GM21528 (cell line): Measurements from ENCODE around the gene VAV1.
"Not testable (repeated sequence)": the region's sequence is repeated elsewhere in the genome, so short reads cannot be mapped to it uniquely, and the experiment has no call there.

Source experiments
- ATAC-seq: cut with Tn5 transposase; IDR thresholded peaks from one replicate; pipeline ENCODE4 v1.9.1; 2021; ENCODE audit warnings: mild to moderate bottlenecking, moderate library complexity; ENCODE audit not compliant: unreplicated experiment, low FRiP score

VAV1 gene

DNA sequence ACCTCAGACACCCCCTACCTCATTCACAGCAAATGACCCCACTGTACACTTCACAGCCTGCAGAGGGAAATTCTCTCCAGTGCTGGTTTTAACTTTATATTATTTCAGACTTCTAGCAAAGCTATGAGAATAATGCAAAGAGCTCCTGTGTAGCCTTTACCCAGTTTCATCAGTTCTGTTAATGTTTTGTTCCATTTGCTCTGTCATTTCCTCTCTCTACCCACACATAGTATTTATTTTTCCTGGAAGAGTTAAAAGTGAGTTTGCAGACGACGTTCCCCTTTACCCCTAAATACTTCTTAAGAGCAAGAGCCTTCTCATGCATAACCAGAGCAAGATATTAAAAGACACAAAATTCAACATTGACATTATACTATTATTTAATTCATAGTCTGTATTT lies 65.0 kb downstream of the VAV1 start:
- no peak for ATAC-seq

DNA sequence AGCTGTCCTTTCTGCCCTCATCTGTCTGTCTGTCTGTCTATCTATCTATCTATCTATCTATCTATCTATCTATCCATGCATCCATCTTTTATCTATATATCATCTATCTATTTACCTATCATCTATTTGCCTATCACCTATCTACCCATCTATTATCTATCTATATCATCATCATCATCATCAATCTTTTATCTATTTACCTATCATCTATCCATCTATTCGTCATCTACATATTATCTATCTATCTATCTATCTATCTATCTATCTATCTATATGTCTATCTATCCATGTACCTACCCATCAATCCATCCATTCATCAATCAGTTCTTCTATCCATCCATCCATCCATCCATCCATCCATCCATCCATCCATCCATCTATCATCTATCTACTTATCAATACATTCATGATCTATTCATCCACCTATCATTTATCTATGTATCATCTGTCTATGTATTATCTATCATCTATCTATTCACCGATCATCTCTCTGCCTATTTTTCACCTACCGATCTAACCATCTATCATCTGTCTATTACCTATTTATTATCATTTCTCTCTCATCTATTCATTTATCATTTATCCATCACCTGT lies 65.7 kb downstream of the VAV1 start:
- ATAC-seq: no peak

DNA sequence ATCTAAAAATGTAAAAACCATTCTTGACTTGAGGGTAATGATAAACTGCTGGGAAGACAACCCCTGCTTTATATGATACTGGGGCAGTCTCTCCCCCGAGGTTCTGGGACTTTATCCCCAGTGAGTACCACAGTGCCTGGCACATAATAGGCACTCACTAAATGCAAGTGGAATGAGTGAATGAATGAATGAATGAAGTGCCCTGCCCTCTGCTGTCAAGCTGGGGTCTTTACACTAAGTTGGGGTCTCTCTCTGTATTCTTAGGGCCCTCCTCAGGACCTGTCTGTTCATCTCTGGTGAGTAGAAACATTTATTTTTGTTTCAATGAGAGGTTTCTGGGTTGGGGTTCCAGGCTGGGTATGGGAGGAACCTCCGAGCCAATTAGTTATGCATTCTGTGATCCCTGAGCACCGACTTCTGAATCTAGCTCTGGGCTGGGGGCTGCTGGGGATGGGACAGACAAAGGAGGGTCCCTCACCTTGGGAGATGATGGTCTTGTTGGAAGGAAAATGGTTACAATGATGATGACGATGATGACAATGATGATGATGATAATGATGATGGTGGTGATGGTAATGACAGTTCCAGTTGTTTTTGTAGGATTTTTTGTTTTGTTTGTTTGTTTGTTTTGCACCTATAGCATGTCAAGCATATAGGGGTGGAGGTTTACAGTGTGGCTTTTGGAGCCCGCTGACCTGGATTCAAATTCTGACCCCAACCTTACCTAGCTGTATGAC lies 70.5 kb downstream of the VAV1 start:
- no peak for ATAC-seq

DNA sequence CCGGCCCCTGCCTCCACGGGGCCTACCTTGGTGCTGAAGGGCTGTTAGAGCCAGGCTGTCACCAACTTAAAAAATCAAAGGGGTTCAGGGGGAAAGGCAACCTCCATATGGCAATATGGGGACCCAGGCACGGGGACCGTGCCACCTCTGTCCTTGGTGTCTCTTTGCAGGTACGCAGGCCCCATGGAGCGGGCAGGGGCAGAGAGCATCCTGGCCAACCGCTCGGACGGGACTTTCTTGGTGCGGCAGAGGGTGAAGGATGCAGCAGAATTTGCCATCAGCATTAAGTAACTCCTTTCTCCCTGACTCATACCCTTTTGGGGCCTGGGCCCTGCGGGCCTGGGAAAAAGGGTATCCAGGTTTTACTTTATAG lies 75.3 kb downstream of the VAV1 start:
- no peak for ATAC-seq

DNA sequence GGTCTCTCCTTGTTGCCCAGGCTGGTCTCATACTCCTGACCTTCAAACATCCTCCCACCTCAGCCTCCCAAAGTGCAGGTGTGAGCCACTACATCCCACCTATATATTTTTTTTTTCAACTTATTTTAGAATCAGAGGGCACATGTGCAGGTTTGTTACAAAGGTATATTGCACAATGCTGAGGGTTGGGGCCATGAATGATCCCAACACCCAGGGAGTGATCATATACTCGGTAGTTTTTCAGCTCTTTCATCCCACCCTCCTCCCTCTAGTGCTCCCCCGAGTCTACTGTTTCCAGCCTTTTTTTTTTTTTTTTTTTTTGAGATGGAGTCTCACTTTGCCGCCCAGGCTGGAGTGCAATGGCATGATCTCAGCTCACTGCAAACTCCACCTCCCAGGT lies 76.5 kb downstream of the VAV1 start:
- no peak for ATAC-seq

DNA sequence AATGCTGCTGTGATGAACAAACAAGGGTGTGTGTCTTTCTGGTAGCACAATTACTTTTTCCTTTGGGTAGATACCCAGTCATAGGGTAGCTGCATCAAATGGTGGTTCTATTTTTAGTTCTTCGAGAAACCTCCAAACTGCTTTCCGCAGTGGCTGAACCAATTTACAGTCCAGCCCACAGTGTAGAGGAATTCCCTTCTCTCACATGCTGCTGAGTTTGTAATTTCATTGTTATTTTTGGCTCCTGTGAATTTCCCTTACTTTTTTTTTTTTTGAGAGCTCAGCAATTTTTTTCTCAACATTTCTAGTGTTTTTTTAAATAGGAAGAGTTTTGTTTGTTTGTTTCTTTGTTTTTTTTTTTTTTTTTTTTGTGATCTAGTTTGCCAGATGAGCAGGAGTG lies 77.4 kb downstream of the VAV1 start:
- no peak for ATAC-seq

DNA sequence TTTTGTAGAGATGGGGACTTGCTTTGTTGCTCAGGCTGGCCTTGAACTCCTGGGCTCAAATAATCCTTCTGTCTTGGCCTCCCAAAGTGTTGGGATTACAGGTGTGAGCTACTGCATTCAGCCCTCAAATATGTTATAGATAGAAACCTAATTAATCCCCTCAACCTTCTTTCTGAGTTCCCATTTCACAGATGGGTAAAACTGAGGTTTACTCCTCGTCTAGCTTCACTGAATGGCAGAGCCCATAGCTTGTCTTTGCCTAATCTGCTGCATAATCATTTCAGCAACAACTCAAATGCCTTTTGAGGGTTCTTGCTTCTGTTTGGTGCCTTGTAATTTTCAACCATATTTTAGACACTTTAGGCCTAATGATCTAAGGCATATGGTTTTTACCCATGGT lies 78.9 kb downstream of the VAV1 start:
- no peak for ATAC-seq

DNA sequence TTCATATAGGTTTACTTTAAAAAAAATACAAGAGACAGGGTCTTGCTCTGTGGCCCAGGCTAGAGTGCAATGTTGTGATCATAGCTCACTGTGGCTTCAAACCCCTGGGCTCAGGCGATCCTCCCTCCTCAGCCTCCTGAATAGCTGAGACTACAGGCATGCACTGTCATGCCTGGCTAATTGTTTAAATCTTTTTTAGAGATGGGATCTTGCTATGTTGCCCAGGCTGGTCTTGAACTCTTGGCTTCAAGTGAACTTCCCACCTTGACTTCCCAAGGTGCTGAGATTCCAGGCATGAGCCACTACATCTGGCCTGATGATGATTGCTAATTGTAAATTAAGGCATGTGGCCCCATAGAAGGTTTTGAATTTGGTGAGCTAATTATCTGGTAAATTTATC lies 79.5 kb downstream of the VAV1 start:
- no peak for ATAC-seq

DNA sequence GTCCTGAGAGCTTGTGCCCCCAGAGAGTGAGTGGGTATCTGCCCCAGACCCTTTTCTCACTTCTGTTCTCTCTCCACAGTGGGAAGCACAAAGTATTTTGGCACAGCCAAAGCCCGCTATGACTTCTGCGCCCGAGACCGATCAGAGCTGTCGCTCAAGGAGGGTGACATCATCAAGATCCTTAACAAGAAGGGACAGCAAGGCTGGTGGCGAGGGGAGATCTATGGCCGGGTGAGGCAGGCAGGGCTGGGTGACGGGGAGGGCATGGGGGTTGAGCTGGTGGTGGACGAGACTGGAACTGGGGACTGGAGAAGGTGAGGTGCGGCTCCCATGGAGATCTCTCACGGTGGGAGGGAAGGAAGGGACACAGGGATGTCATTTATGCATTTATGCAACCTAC lies 81.4 kb downstream of the VAV1 start:
- ATAC-seq: no peak

DNA sequence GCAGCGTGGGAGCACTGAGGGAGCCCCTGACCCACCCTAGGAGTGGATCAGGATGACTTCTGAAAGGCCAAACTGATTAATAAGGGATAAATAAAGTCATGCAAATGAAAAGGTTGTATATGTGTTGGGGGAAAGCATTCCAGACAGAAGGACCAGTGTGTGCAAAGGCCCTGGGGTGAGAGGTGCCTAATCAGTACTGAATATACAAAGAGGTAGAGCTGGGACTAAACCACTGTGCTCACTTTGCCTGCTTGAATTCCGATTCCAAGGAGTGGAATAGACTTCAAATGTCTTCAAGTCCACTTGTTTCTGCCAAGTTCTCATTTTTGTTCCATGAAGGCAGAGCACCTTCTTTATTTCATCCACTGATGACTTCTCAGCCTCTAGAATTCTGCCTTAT lies 82.2 kb downstream of the VAV1 start:
- ATAC-seq: no peak

DNA sequence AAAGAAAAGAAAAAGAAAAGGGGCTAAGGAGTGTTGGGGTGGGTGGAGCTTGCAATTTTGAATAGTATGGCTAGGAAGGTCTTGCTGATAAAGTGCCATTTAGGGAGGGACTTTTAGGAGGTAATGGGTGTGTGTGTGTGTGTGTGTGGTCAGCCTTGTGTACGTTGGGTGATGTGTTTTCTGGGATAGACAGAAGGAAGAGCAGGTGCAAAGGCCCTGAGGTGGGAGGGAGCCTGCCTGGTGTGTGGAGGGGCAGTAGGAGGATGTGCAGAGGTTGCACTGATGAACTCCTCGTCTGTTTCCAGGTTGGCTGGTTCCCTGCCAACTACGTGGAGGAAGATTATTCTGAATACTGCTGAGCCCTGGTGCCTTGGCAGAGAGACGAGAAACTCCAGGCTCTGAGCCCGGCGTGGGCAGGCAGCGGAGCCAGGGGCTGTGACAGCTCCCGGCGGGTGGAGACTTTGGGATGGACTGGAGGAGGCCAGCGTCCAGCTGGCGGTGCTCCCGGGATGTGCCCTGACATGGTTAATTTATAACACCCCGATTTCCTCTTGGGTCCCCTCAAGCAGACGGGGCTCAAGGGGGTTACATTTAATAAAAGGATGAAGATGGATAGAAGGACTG lies 84.4 kb downstream of the VAV1 start:
- no peak for ATAC-seq

DNA sequence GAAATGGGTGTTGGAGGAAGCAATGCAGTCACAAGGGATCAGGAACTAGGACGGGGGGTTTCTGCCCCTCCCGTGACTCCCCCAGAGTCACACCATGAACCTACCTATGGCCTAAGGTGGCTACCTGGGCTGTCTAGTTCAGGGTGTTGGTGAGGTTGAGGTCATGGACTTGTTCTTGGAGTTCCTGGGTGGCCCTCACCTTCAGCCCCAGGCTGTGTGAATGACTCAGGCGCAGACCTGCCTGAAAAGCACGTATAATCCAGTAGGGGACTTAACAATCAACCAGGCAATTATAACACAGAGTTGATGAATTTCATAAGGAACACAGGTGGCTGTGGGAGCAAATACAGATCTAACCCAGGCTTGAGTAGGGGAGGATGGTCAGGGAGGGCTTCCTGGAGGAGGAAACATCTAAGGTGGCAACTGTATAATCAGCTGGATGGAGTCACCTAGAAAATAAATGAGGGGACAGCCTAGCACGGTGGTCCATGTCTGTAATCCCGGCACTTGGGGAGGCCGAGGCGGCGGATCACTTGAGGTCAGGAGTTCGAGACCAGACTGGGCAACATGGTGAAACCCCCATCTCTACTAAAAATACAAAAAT lies 89.3 kb downstream of the VAV1 start:
- ATAC-seq: no peak

DNA sequence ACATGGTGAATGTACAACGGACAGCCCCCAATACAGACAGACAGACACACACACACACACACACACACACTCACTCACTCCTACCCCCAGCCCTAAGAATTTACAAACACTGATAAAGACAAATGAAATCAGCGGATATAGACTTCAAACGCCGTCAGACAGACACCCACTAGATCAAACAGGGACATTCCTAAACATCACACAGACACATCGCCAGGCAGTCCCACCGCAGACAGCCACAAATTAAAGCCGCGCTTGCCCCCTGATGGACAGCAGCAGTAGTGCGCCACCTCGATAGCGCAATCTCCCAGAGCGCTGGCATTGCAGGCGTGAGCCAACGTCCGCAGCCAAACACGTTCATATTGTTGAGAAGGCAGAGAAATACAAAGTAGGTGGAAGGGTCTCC lies 90.2 kb downstream of the VAV1 start:
- ATAC-seq: peak; percentile 61

DNA sequence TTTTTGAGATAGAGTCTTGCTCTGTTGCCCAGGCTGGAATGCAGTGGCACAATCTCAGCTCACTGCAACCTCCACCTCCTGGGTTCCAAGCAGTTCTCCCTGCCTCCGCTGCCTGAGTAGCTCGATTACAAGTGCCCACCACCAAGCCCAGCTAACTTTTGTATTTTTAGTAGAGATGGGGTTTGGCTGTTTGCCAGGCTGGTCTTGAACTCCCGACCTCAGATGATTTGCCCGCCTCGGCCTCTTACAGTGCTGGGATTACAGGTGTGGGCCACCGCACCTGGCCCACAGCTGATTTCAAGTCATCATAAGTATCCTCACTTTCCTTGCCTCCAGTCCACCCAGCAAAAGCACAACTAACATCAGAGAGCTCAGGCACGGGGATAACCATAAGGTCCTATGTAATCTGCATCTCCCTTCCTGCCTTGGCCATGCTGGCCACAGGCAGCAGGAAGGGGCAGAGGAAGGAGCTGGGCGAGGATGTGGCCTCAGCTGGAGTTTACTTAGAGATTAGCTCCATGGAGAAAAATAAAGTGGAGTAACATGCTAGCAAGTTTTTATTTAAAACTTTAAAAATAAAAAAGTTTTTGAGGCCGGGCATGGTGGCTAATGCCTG lies 91.9 kb downstream of the VAV1 start:
- ATAC-seq: no peak

DNA sequence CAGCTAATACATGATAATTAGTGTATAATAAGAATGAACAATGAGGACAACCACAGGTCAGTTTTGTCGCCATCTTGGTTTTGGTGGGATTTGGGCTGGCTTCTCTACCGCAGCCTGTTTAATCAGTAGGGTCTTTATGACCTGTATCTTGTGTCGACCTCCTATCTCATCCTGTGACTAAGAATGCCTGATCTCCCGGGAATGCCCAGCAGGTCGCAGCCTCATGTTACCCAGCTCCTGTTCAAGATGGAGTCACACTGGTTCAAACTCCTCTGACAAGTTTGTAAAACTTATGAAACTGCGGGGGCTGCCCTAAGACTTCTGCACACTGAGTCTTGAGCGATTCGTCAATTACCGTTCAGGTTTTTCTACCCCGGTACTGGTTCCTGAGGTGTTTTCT lies 93.3 kb downstream of the VAV1 start:
- no peak for ATAC-seq

DNA sequence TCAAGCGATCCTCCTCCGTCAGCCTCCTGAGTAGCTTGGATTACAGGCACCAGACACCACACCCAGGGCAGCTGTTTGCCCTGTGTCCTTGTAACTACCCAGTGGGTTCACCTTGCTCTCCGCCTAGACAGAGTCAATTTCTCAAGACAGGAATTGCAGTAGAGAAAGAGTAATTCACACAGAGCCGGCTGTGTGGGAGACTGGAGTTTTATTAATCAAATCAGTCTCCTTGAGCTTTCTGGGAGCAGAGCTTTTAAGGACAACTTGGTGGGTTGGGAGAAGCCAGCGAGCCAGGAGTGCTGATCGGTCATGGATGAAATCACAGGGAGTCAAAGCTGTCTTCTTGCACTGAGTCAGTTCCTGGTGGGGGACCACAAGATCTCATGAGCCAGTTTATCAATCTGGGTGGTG lies 94.2 kb downstream of the VAV1 start:
- ATAC-seq: no peak

DNA sequence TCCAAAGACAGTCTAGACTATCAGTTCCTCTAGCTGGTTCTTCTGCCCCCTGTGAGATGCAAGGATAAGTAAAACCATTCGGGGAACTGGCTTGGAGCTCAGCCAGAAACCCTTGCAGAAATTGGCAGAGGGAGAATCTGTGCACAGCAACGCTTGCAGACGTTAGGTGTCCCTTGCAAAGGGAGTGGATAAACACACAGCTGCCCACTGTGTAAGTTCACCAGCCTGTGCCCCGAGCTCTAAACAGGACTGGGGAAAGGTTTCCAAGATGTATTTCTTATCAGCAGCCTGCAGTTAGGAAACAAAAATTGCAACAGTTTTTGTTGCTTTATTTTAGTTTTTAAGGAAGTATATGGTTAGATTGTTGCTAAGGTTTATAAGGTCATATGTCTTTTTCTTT lies 95.8 kb downstream of the VAV1 start:
- no peak for ATAC-seq

DNA sequence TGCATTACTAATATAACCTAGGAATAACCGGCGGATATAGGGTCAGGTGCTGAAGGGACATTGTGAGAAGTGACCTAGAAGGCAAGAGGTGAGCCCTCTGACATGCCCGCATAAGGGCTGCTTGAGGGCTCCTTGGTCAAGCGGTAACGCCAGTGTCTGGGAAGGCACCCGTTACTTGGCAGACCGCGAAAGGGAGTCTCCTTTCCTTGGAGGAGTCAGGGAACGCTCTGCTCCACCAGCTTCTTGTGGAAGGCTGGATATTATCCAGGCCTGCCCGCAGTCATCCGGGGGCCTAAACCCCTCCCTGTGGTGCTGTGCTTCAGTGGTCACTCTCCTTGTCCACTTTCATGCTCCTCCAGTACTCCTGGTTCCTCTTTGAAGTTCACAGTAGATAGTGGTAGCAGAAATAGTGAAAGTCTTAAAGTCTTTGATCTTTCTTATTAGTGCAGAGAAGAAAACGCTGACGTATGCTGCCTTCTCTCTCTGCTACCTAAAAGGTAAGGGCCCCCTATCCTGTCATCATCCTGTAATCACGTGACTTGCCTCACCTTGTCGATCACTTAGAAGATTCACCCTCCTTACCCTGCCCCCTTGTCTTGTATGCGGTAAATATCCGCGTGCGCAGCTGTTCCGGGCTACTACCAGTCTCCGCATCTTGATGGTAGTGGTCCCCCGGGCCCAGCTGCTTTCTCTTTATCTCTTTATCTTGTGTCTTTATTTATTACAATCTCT lies 96.8 kb downstream of the VAV1 start:
- not testable (repeated sequence) for ATAC-seq

DNA sequence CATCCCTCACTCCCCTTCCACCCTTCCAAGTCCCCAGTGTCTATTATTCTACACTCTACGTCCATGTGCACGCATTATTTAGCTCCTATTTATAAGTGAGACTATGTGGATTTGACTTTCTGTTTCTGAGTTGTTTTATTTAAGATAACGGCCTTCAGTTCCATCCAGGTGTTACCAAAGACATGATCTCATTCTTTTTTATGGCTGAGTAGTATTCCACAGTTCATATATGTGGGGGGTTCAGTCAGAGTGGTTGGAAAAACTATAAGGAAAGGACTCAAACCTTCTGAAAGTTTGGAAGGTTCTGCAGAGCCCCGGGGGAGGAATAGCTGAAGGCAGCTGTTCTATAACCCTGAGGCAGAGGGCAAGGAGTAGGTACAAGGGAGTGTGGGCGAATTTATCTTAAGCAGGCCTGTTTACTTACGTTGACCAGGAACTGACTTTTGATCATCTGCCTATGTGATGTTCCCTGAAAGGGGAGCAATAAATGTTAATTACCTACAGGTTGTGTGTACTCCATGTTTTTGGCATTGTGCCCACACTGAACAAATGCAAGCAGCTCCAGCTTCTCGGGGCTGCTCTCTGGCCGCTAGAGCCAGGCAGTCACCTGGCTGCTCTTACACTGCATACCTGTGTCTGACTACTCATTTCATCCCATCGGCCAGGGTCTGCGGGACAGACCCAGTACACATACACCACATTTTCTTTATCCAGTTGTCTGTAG lies 101.4 kb downstream of the VAV1 start:
- no peak for ATAC-seq

DNA sequence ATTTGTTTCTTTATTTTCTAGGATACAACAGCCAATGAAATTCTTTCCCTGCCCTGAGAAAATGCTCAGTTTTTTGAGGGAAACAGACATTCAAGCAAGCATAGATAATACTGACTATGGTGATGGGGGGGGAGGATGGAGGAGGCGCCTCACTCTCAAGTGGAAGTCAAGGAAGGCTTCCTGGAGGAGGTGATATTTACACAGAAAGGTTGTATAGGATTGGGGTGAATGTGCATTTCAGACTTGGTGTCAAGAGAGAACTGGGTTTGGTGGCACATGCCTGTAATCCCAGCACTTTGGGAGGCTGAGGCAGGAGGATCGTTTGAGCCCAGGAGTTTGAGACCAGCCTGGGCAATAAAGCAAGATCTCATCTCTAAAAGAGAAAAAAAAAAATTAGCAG lies 102.7 kb downstream of the VAV1 start:
- no peak for ATAC-seq
